AG09319 (cell line): ENCODE data around the gene OR5A2.

ENCODE experiments used
- DNase-seq: peaks from one replicate; pipeline ENCODE4 v3.0.0-alpha.2; 2010; ENCODE audit warnings: low read depth; ENCODE audit errors: extremely low read depth
- CTCF ChIP-seq: IDR thresholded peaks from 2 replicates; pipeline ENCODE4 v1.5.1; 2011; ENCODE audit warnings: low read depth, mild to moderate bottlenecking, inconsistent platforms, low read length, moderate library complexity

OR5A2 gene

DNA sequence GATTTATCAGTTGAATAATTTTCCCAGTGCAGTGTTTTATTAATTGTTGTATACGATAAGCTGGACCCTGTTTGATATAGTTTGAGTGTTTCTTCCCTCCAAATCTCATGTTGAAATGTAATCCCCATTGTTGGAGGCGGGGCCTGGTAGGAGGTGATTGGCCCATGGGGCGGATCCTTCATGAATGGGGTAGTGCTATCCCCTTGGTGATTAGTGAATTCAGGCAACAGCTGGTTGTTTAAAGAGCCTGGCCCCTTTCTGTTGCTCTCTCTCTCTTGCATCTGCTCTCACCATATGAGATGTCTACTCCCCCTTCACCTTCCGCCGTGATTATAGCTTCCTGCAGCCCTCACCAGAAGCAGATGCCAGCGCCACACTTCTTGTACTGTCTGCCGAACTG, 11.6 kb upstream of the OR5A2 start:
- TF ChIP-seq CTCF: no peak

GRCh38 chr11:59436169-59436568, 10.0 kb upstream of the OR5A2 start, which contains the start of gene OR5A1:
OR5A1 (plus strand) TSS chr11:59436469; CDS start chr11:59443169, 6,700 bp downstream.
- DNase-seq: no peak
- no peak for TF ChIP-seq CTCF

More for the DNA sequence above, 11.6 kb upstream of the OR5A2 start:
- DNase-seq: no peak

DNA sequence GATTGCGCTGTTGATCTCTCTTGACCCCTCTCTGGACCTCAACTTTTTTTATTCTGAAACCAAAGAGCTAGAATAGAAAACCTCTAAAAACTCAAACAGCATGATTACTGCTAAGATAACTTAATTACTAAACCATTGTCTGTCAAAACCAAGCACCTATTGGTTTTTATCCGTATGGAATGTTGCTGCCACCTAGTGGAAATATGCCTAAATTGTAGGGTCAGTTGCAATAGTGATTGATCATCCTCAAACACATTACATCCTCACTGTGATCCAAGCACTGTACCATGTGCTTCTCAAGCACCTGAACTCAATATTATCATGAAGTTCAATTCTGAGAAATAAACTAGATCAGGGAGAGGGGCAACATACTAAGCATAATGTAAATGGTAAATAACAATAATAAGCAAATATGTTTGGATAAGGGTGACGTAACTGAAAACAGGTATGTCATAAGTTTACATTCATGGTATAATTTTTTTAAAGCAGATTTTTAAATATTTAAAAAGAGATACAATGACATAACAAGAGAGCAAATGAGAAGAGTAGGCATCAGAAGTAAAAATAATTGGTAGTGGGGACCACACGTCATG, 3.8 kb upstream of the OR5A2 start:
- peak; percentile 65 for TF ChIP-seq CTCF
- DNase-seq: peak; percentile 2

- no peak for DNase-seq
- TF ChIP-seq CTCF: no peak
Observed at GRCh38 chr11:59427068-59427382, 812 bp upstream of the OR5A2 start.

- no peak for TF ChIP-seq CTCF
- no peak for DNase-seq
Observed at GRCh38 chr11:59425131-59425530, 1.1 kb downstream of the OR5A2 start.

DNA sequence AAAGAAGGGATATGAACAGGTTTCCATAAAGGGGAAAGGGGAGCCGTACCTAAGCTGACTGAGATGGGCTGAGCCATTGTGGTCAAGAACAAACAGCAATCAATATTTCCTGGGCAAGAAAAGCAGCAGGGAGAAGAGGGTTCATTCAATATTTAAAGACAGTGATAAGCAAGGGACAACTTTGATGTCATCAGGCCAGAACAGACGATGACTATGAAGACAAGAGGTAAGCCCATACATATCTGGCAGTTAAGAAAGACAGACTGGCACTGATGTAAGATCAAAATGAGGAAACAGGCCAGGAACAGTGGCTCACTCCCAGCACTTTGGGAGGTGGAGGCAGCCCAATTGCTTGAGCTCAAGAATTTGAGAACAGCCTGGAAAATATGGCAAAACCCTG, 2.4 kb downstream of the OR5A2 start:
- TF ChIP-seq CTCF: no peak
- DNase-seq: no peak

- TF ChIP-seq CTCF: no peak
- no peak for DNase-seq
Observed at GRCh38 chr11:59418156-59418555, 8.1 kb downstream of the OR5A2 start.
